NCI-H526 treated with DMSO at 0.1 percent for 48 hours (cell line): Measurements from ENCODE around the gene DCT.

Source experiments
- DNase-seq: peaks from one replicate; lab custom pipeline; 2025; lab: John Stamatoyannopoulos, UW

The DCT gene

DNA sequence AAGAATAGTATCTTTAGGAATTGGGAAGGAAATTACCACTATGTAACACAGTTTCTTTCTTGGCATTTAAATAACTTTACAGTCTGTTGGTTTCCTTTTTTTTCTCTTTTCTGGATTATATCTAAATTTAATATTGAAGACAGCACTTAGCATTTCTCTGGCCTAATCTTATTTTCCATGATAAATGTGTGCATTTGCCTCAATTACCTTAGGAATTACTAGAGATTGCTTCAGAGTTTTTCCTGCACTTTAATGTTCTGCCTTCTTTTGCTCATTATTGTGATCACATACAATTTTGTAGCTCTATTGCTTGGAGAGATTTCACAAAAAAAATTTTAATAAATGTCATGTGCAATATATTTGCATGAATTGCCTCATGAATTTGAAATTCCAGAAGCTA, 25.1 kb downstream of the DCT start:
- no peak for DNase-seq

DNA sequence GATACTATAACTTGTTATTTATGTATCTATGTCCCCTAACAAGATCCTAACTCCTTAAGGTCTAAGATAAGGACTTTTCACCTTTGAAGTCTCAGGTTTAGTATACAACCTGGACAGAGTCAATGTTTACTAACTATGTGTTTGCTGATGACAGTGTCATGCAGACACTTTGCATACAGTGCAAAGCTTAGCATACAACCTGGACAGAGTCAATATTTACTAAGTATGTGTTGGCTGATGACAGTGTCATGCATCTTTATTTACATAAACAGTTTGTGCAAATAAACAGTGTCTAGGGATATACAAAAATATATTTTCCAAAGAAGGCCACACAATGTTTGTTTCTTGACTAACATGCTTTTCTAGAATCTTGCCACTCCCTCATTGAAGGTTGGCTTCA, 34.7 kb downstream of the DCT start:
- DNase-seq, result peak; percentile 47

GRCh38 chr13:94435604-94436226, 43.8 kb downstream of the DCT start:
- peak; percentile 70 for DNase-seq

GRCh38 chr13:94433055-94433961, 46.2 kb downstream of the DCT start:
- peak; percentile 97 for DNase-seq

DNA sequence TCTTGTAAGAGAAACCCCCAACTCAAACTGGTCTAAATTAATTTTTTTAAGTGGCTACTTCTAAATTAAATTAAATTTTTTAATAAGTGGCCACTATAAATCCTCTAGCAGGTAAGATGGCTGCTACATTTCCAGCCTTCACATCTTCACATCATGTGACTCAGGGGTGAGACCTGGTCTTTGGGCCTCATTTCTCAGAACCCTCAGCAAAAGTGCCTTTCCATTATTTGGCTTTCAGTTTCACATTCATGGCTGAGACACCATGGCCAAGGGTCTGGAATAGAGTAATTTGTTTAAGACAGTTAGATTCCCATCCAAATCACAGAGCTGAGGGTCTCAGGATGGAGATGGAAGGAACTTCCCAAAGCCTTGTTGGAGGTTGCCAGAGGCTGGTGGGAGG, 47.5 kb downstream of the DCT start:
- no peak for DNase-seq

GRCh38 chr13:94431574-94431973, 47.9 kb downstream of the DCT start:
- DNase-seq, result no peak

DNA sequence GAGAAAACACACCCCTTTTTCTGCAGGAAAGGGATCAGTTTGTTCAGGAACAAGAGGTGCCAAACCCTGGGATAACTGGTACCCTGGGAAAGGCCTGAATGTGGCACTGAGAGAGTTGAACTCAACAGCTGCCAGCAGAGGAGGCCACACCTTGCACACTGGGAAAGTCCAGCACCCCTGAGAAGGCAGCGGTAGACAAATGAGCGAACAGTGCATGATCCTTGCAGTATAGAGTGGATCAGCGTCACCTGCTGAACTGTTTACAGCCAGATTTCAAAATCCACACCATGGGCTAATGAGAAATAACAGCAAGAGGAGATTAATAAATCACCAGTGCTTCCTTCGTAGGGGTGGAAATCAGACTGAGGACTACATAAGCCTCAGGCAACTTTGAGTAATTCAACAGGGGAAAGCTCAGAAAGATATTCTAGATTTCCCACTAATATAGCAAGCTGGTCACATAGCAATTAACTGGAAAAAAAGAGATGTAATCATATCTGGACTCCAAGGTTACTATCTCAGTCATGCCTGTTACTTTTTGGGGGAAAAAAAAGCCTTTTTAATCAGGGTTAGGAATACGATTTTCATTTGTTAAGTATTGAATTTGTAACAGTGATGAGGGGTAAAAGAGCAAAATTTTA, 52.0 kb downstream of the DCT start:
- no peak for DNase-seq

DNA sequence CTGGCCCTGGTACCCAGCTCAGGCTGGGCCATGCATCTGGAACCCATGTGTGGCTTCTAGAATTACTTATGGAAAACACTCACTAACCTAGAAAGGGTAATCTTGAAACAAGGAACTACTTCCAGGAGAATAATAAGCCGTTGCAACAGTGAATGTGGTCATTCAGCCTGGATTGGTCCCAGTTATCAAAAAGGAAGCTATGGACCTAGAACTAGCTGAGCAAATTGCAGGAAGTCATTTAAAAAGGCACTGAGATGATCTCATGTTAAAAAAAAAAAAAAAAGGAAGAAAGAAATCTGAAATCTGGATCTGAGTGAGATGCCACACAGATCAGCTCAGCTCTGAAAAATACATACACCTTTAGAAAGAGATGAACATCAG, 59.6 kb downstream of the DCT start:
- no peak for DNase-seq

DNA sequence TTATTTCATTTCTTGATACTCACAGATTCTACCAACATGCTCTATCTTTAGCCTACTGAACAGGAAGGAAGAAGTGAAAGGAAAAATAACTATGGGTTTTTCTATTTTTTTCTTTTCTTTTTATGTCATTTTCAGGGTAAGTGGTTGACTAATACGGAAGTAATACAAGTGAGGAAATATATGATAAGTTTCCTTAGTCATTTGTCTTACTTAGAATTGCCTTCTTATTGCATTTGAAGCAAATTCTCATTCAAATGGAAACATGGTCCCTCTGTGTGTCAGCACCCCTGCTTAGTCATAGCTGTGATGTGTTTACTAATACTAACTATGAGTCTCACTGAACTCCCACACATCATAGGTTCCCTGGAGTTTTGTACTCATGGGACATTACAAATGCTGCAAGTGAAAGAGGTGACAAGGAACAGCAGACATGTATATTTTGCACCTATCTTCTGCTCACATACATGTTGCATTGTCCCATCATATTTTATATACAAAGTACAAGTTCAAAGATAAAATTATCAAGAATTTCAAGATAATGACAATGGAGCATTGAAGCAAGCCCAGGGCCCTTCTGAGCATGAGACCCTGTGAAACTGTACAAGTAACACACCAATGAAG, 60.1 kb downstream of the DCT start:
- no peak for DNase-seq

DNA sequence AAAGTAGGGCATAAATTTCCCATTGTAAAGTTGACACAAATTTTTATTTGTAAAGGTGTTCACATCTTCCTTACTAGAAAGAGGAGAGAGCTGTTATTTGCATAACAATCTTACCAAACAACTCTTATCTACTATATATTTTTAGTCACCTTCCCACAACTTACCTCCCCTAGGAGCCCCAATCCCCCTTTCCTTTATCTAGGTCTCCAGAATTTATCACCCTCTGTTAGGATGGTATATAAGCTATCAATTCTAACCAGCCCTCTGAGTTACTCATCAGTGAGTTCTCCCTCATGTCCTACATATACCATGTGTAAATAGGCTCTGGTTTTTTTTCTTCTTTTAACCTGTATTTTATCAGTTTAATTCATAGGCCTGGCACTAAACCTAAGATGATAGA, 62.2 kb downstream of the DCT start:
- no peak for DNase-seq

DNA sequence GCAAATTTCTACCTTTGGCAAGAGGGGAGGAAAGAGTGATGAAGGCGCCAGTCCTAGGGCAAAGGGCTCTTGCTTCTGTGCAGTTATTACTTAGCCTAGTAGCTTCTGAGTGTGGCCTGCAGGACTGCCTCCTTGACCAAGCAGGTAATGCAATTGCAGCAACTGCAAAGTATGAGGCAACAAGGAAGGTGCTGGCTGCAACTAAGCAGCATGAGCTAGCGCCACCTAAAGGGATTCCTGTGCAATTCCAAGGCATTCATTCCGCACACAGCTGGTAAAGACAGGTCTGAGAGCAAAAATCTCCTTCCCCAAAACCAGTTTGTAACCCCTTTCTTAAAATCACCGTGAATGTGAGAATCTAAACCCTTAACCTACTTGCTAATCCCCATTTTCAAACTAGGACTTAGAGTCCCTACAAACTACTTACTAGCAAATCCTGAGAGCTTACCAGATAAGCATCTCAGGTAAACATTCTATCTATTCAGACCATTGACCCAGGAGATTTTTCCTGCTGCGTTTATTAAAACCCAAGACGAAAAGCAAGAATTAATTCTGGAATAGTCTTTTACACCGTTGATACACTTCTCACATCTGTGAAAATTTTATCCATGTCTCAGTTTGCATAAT, 62.9 kb downstream of the DCT start:
- DNase-seq, result peak; percentile 35

GRCh38 chr13:94415500-94416237, 63.8 kb downstream of the DCT start:
- no peak for DNase-seq

GRCh38 chr13:94414708-94415107, 64.8 kb downstream of the DCT start:
- DNase-seq, result no peak

GRCh38 chr13:94414141-94414540, 65.3 kb downstream of the DCT start:
- DNase-seq, result no peak

- DNase-seq, result no peak
Observed at GRCh38 chr13:94413598-94413944, 65.9 kb downstream of the DCT start.

- DNase-seq, result no peak
Observed at GRCh38 chr13:94412870-94413597, 66.4 kb downstream of the DCT start.

DNA sequence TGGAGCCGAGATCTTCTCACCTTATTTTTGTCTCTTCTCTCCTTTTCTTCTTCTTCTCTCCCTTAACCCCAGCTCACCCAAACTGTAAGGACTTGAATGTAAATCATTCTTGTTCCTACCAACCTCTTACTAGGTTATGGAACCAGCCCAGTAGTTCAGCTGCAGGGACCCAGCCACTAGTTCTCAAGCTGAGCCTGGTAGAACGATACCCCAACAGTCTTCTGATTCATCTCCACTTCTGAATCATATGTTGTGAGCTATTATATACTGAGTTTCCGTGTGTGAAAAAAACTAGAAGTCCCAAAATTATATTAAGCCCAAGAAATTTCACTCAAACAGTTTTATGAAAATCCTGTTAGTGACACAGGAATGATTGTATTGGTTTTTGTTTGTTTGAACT, 67.7 kb downstream of the DCT start:
- DNase-seq, result no peak

GRCh38 chr13:94408314-94409036, 71.0 kb downstream of the DCT start:
- DNase-seq, result no peak

DNA sequence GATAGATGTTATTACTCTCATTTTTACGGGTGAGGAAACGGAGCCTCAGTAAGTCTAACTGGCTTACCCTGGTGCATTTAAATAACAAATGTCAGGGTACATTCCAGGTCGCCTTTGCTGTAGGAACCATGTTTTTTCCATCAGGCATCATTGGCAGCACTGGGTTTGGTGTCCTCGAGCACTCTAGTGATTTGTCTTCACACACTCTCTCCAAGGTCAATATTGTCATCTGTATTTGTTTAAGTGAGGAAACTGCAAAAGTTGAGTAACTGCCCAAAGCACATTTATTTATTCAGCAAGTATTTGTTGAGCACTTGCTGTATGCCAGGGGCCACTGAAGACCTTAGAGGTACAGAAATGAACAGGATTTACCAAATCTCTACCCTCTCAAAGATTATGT, 78.6 kb downstream of the DCT start:
- no peak for DNase-seq

DNA sequence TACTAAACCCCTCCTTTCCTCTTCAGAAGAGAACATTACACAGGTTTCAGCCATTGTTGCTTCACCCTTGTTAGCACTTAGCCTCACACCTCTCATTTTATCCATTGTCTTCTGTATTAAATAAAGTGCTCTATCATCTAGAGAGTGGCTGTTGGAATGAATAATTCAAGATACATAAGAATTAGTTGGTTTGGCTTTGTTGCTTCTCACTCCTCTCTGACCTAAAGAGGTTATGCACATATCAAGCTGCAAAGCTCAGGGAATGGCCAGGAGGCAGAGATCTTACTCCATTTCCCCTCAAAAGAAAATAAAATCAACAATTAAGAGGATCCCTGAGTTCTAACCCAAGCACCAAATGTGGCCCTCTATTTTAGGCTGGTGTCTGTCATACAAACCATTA, 79.7 kb downstream of the DCT start:
- DNase-seq, result no peak
